ENCODE data around the gene SURF6.
"Not testable (repeated sequence)": the region's sequence is repeated elsewhere in the genome, so short reads cannot be mapped to it uniquely, and the experiment has no call there.

SURF6 gene

GRCh38 chr9:133327021-133327420 lies 9.0 kb downstream of the SURF6 start:
- not testable (repeated sequence) for DNase-seq (ENCODE audit: low read depth in 3 of 3)

- DNase-seq (ENCODE audit: low read depth in 3 of 3) = no peak
Observed at GRCh38 chr9:133323991-133324703, 11.8 kb downstream of the SURF6 start.

GRCh38 chr9:133323211-133323610 lies 12.8 kb downstream of the SURF6 start:
- DNase-seq (ENCODE audit: low read depth in 3 of 3) = no peak

- DNase-seq (ENCODE audit: low read depth in 3 of 3) = no peak
Observed at GRCh38 chr9:133322701-133323100, 13.3 kb downstream of the SURF6 start.

- DNase-seq (ENCODE audit: low read depth in 3 of 3) = no peak
Observed at GRCh38 chr9:133321411-133321935, 14.5 kb downstream of the SURF6 start.

- no peak for DNase-seq (ENCODE audit: low read depth in 3 of 3)
Observed at GRCh38 chr9:133320421-133320881, 15.5 kb downstream of the SURF6 start.

- DNase-seq (ENCODE audit: low read depth in 3 of 3) = not testable (repeated sequence)
Observed at GRCh38 chr9:133317551-133317950, 18.4 kb downstream of the SURF6 start.

GRCh38 chr9:133315997-133316396 lies 20.0 kb downstream of the SURF6 start:
- no peak for DNase-seq (ENCODE audit: low read depth in 3 of 3)

GRCh38 chr9:133309608-133310007 lies 26.4 kb downstream of the SURF6 start:
- no peak for DNase-seq (ENCODE audit: low read depth in 3 of 3)

- DNase-seq (ENCODE audit: low read depth in 3 of 3) = no peak
Observed at GRCh38 chr9:133307301-133307700, 28.7 kb downstream of the SURF6 start.

- DNase-seq (ENCODE audit: low read depth in 3 of 3) = no peak
Observed at GRCh38 chr9:133306242-133307204, 29.5 kb downstream of the SURF6 start.

GRCh38 chr9:133305731-133306130 lies 30.3 kb downstream of the SURF6 start:
- no peak for DNase-seq (ENCODE audit: low read depth in 3 of 3)

GRCh38 chr9:133304477-133305377 lies 31.3 kb downstream of the SURF6 start:
- no peak for DNase-seq (ENCODE audit: low read depth in 3 of 3)

- no peak for DNase-seq (ENCODE audit: low read depth in 3 of 3)
Observed at GRCh38 chr9:133304158-133304470, 31.9 kb downstream of the SURF6 start.

GRCh38 chr9:133303266-133304157 lies 32.5 kb downstream of the SURF6 start:
- DNase-seq (ENCODE audit: low read depth in 3 of 3) = no peak

GRCh38 chr9:133301253-133302230 lies 34.4 kb downstream of the SURF6 start:
- no peak for DNase-seq (ENCODE audit: low read depth in 3 of 3)

- DNase-seq (ENCODE audit: low read depth in 3 of 3) = not testable (repeated sequence)
Observed at GRCh38 chr9:133299996-133300395, 36.0 kb downstream of the SURF6 start.

GRCh38 chr9:133294257-133294656 lies 41.7 kb downstream of the SURF6 start:
- no peak for DNase-seq (ENCODE audit: low read depth in 3 of 3)

- DNase-seq (ENCODE audit: low read depth in 3 of 3) = no peak
Observed at GRCh38 chr9:133290751-133291302, 45.2 kb downstream of the SURF6 start.
